ENCODE results near the gene APEH.

GRCh38 chr3:49727924-49728361 is 53.8 kb downstream of the APEH start:
- TF ChIP-seq POLR2AphosphoS5 (IDR thresholded peaks at IDR 0.05; ENCODE audit: insufficient read depth in 1 of 2, low read depth in 1 of 2) (no peak), CTCF (IDR thresholded peaks at IDR 0.05) (no peak), POLR2A (IDR thresholded peaks at IDR 0.05) (no peak)
